Esophagus squamous epithelium (tissue), 4 donors: ENCODE data around the gene KRT4.

Experiments
- CTCF ChIP-seq, 6 experiments: fragments of 450-650 bp in 4 of 6; fragments of 200-600 bp in 2 of 6; sonication (generic) in 2 of 6; IDR thresholded peaks; one replicate each; pipeline ENCODE4 v1.5.1; 2016 to 2019; ENCODE audit warnings: antibody characterized with exemption in 6 of 6, mild to moderate bottlenecking in 4 of 6, moderate library complexity in 4 of 6
- POLR2A ChIP-seq, 4 donors: fragments of 450-650 bp; IDR thresholded peaks; one replicate each; pipeline ENCODE4 v1.6.1; 2017; ENCODE audit warnings: antibody characterized with exemption in 4 of 4, mild to moderate bottlenecking in 4 of 4, moderate library complexity in 3 of 4

DNA sequence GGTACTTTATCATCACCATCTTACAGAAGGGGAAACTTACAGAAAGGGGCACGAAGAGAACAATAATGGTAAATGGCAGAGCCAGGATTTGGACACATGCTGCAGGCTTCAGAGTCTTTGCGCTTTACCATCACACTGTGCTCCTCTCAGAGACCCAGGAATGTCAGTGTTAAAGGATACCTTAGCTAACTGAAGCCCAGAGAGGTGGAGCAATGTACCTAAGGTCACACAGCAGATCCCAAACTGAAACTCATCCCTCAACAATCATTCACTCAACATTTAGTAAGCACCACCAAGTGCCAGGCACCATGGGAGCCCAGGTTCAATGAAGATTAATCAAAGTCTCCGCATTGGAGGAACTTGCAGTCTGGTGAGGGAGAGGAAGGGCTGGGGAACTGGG lies 42.9 kb upstream of the KRT4 start:
- TF ChIP-seq CTCF (IDR thresholded peaks at IDR 0.05) (no peak), POLR2A (IDR thresholded peaks at IDR 0.05) (no peak)
